H9 (cell line): ENCODE data around the gene NEUROG1. TPM values are rescaled to one million over a fixed set of nuclear protein-coding genes. Genes with fewer than 3 reads are reported as not detected.

Source experiments
- DNase-seq: peaks from one replicate; pipeline ENCODE4 v3.0.0-alpha.2; 2017
- H2AFZ ChIP-seq: one replicate; pipeline ENCODE4 v1.6.1; 2013; ENCODE audit warnings: mild to moderate bottlenecking, low read length, control low read depth, moderate library complexity
- H2AK5ac ChIP-seq: 2 replicates; pipeline ENCODE4 v1.6.1; 2013; ENCODE audit warnings: low read length, control low read depth, mixed read lengths; ENCODE audit not compliant: insufficient read length
- H2BK120ac ChIP-seq: one replicate; pipeline ENCODE4 v1.6.1; 2013; ENCODE audit warnings: low read depth, mild to moderate bottlenecking, low read length, control low read depth, inconsistent platforms; ENCODE audit not compliant: poor library complexity, severe bottlenecking
- H2BK12ac ChIP-seq: 2 replicates; pipeline ENCODE4 v1.6.1; 2013; ENCODE audit warnings: low read length, control low read depth, mixed read lengths, low read depth; ENCODE audit not compliant: insufficient read length
- H2BK15ac ChIP-seq: 2 replicates; pipeline ENCODE4 v1.6.1; 2013; ENCODE audit warnings: low read depth, low read length, control low read depth
- H2BK20ac ChIP-seq: one replicate; pipeline ENCODE4 v1.6.1; 2013; ENCODE audit warnings: low read depth, mild to moderate bottlenecking, low read length, control low read depth, inconsistent platforms; ENCODE audit not compliant: poor library complexity, severe bottlenecking
- H2BK5ac ChIP-seq: 2 replicates; pipeline ENCODE4 v1.6.1; 2013; ENCODE audit warnings: low read length, control low read depth, mixed read lengths; ENCODE audit not compliant: insufficient read length
- H3K14ac ChIP-seq: 2 replicates; pipeline ENCODE4 v1.6.1; 2013; ENCODE audit warnings: low read length, control low read depth; ENCODE audit not compliant: insufficient read depth
- H3K18ac ChIP-seq: 2 replicates; pipeline ENCODE4 v1.6.1; 2013; ENCODE audit warnings: low read depth, mild to moderate bottlenecking, mixed read lengths, low read length, control low read depth; ENCODE audit not compliant: insufficient read length
- H3K23ac ChIP-seq: 2 replicates; pipeline ENCODE4 v1.6.1; 2013; ENCODE audit warnings: low read length, control low read depth, mixed read lengths, low read depth; ENCODE audit not compliant: insufficient read length
- H3K23me2 ChIP-seq: 2 replicates; pipeline ENCODE4 v1.6.1; 2013; ENCODE audit warnings: low read depth, mild to moderate bottlenecking, mixed read lengths, low read length, control low read depth; ENCODE audit not compliant: insufficient read length, poor library complexity, severe bottlenecking
- H3K27ac ChIP-seq: 2 replicates; pipeline ENCODE4 v1.5.1; 2013; ENCODE audit warnings: low read length, control low read depth, mixed read lengths, low read depth; ENCODE audit not compliant: insufficient read length
- H3K27me3 ChIP-seq: 2 replicates; pipeline ENCODE4 v1.6.1; 2013; ENCODE audit warnings: low read length, control low read depth, inconsistent platforms; ENCODE audit not compliant: insufficient read depth
- H3K4ac ChIP-seq: 2 replicates; pipeline ENCODE4 v1.6.1; 2013; ENCODE audit warnings: low read depth, mild to moderate bottlenecking, control low read depth, inconsistent platforms, low read length, moderate library complexity
- H3K4me1 ChIP-seq: 2 replicates; pipeline ENCODE4 v1.6.1; 2013; ENCODE audit warnings: low read length, control low read depth, inconsistent platforms; ENCODE audit not compliant: insufficient read depth
- H3K4me2 ChIP-seq: 2 replicates; pipeline ENCODE4 v1.6.1; 2013; ENCODE audit warnings: low read length, control low read depth, mixed read lengths; ENCODE audit not compliant: insufficient read length, insufficient read depth
- H3K56ac ChIP-seq: 2 replicates; pipeline ENCODE4 v1.6.1; 2013; ENCODE audit warnings: low read depth, mild to moderate bottlenecking, mixed read lengths, low read length, control low read depth; ENCODE audit not compliant: insufficient read length
- H3K79me1 ChIP-seq: 2 replicates; pipeline ENCODE4 v1.6.1; 2013; ENCODE audit warnings: low read depth, mild to moderate bottlenecking, moderate library complexity, low read length, control low read depth, inconsistent platforms; ENCODE audit not compliant: insufficient read depth, poor library complexity, severe bottlenecking
- H3K79me2 ChIP-seq: 2 replicates; pipeline ENCODE4 v1.6.1; 2013; ENCODE audit warnings: low read length, control low read depth, inconsistent platforms; ENCODE audit not compliant: insufficient read depth
- H3K9ac ChIP-seq: 2 replicates; pipeline ENCODE4 v1.6.1; 2013; ENCODE audit warnings: low read length, control low read depth, mixed read lengths; ENCODE audit not compliant: insufficient read length; ENCODE audit errors: extremely low read depth
- H3K9me3 ChIP-seq: one replicate; pipeline ENCODE4 v1.6.1; 2013; ENCODE audit warnings: low read depth, low read length, inconsistent platforms; ENCODE audit not compliant: control insufficient read depth
- H3T11ph ChIP-seq: one replicate; pipeline ENCODE4 v1.6.1; 2013; ENCODE audit warnings: mild to moderate bottlenecking, low read length, control low read depth, inconsistent platforms
- H4K20me1 ChIP-seq: one replicate; pipeline ENCODE4 v1.6.1; 2013; ENCODE audit not compliant: control insufficient read depth, insufficient read length, insufficient read depth
- H4K5ac ChIP-seq: 2 replicates; pipeline ENCODE4 v1.6.1; 2013; ENCODE audit warnings: low read depth, mild to moderate bottlenecking, mixed read lengths, low read length, control low read depth; ENCODE audit not compliant: insufficient read length
- H4K8ac ChIP-seq: replicated peaks from 2 replicates; pipeline ENCODE4 v1.6.1; 2013; ENCODE audit warnings: low read length, control low read depth, mixed read lengths, low read depth; ENCODE audit not compliant: insufficient read length
- H4K91ac ChIP-seq: 2 replicates; pipeline ENCODE4 v1.6.1; 2013; ENCODE audit warnings: low read depth, mild to moderate bottlenecking, moderate library complexity, mixed read lengths, low read length, control low read depth; ENCODE audit not compliant: insufficient read length
- H3K27ac Mint-ChIP-seq, 3 experiments: 2 replicates in 2 of 3; 3 replicates in 1 of 3; pipeline ENCODE4 v1.8.0; 2020 to 2021; ENCODE audit warnings: mixed read lengths in 3 of 3, mild to moderate bottlenecking in 1 of 3, moderate library complexity in 1 of 3
- H3K27me3 Mint-ChIP-seq: 2 replicates; pipeline ENCODE4 v1.8.0; 2021; ENCODE audit warnings: low read depth, mild to moderate bottlenecking, moderate library complexity, mixed read lengths
- H3K36me3 Mint-ChIP-seq, 3 experiments: 2 replicates in 2 of 3; 3 replicates in 1 of 3; pipeline ENCODE4 v1.8.0; 2020 to 2021; ENCODE audit warnings: low read depth in 3 of 3, mixed read lengths in 3 of 3; ENCODE audit not compliant: insufficient read depth in 1 of 3
- H3K4me1 Mint-ChIP-seq, 2 experiments: 2 replicates each; pipeline ENCODE4 v1.8.0; 2020; ENCODE audit warnings: mixed read lengths in 2 of 2
- H3K4me3 Mint-ChIP-seq, 2 experiments: 2 replicates in 1 of 2; 3 replicates in 1 of 2; pipeline ENCODE4 v1.8.0; 2020 to 2021; ENCODE audit warnings: mild to moderate bottlenecking in 2 of 2, mixed read lengths in 2 of 2, moderate library complexity in 1 of 2
- H3K9me3 Mint-ChIP-seq, 2 experiments: 2 replicates in 1 of 2; 3 replicates in 1 of 2; pipeline ENCODE4 v1.8.0; 2020; ENCODE audit warnings: mild to moderate bottlenecking in 2 of 2, mixed read lengths in 2 of 2, moderate library complexity in 1 of 2
- CTCF ChIP-seq: fragments of 200-600 bp; sonication (generic); conservative IDR thresholded peaks from 3 replicates; pipeline ENCODE4 v1.8.0; 2021; ENCODE audit warnings: antibody characterized with exemption, mild to moderate bottlenecking
- WGBS: extraction: QIAGEN DNeasy Blood & Tissue Kit; methylation state at CpG from one replicate; pipeline ENCODE4 v1.1.7; 2013; ENCODE audit warnings: missing lambda C conversion rate, low lambda C conversion rate, mixed read lengths; ENCODE audit not compliant: insufficient read length; ENCODE audit errors: extremely low coverage; 5-methylcytosine and 5-hydroxymethylcytosine counted together
- total RNA-seq: library from RNA; stranded (reverse); gene quantifications from 2 replicates; pipeline ENCODE4 v1.2.1, GENCODE V29; 2021

NEUROG1 gene
- total RNA-seq, 1 experiment from 2014 or later, result not detected

GRCh38 chr5:135578685-135579341 lies 43.0 kb upstream of the NEUROG1 start, which contains the start of gene CXCL14:
CXCL14 (minus strand) TSS chr5:135578991; CDS start chr5:135578778, 213 bp downstream.
- peak within 1 kb of the TSS in 1 of 3 experiments; percentile 70; a peak in 1 of 7 replicates for H3K27ac Mint-ChIP-seq
- H3K79me1 ChIP-seq, result no peaks in the 10 kb centered on the region
- no peak within 1 kb of the TSS for H2BK15ac ChIP-seq
- peaks cover 84% of the 10 kb centered on the region for H3K27me3 Mint-ChIP-seq
- no CpG with 5 or more reads among the region's 68 CpGs for WGBS
- H3K18ac ChIP-seq, result no peak within 1 kb of the TSS
- no peak within 1 kb of the TSS for H2BK120ac ChIP-seq
- H3K14ac ChIP-seq, result no peak within 1 kb of the TSS
- no peak within 1 kb of the TSS for H3K23ac ChIP-seq
- no peak within 1 kb of the TSS for H2BK20ac ChIP-seq
- no peaks in the 10 kb centered on the region for H3K79me2 ChIP-seq
- H3K9me3 ChIP-seq, result no peaks in the 10 kb centered on the region
- no peak within 1 kb of the TSS for H2BK5ac ChIP-seq
- H3K9me3 Mint-ChIP-seq, result no peaks in the 10 kb centered on the region; a peak in 1 of 5 replicates
- H4K5ac ChIP-seq, result no peak within 1 kb of the TSS
- H4K20me1 ChIP-seq, result no peaks in the 10 kb centered on the region
- no peaks in the 10 kb centered on the region for H3K36me3 Mint-ChIP-seq
- H3K27me3 ChIP-seq, result peaks cover 27% of the 10 kb centered on the region; the same call in 1 of the 2 replicates
- no peak within 1 kb of the TSS for H3K56ac ChIP-seq
- peak; percentile 83 for DNase-seq
- H3K23me2 ChIP-seq, result peaks cover 6% of the 10 kb centered on the region
- H3K4me3 Mint-ChIP-seq, result peak within 1 kb of the TSS; percentile 69 to 85
- no peak within 1 kb of the TSS for H2AFZ ChIP-seq
- H3K9ac ChIP-seq, result no peak within 1 kb of the TSS
- H3K4me2 ChIP-seq, result peak within 1 kb of the TSS; percentile 54
- H2AK5ac ChIP-seq, result no peak within 1 kb of the TSS
- no peak within 1 kb of the TSS for H4K91ac ChIP-seq
- peaks cover 37 to 49% of the 10 kb centered on the region in 2 experiments for H3K4me1 Mint-ChIP-seq
- H4K8ac ChIP-seq, result no peak within 1 kb of the TSS
- no peak within 1 kb of the TSS for H3K4ac ChIP-seq
- H3K27ac ChIP-seq, result no peak within 1 kb of the TSS
- no peak for TF ChIP-seq CTCF
- peaks cover 16% of the 10 kb centered on the region; the same call in 1 of the 2 replicates for H3K4me1 ChIP-seq
- H2BK12ac ChIP-seq, result no peak within 1 kb of the TSS
- no peak within 1 kb of the TSS for H3T11ph ChIP-seq
